Activated CD8-positive, alpha-beta T cell treated with anti-CD3 and anti-CD28 coated beads for 36 hours (primary cell): ENCODE results near the gene ZW10. TPM values are rescaled to one million over a fixed set of nuclear protein-coding genes. Genes with fewer than 3 reads are reported as not detected.

Source experiments
- ATAC-seq: fragments of 200-7000 bp; cut with Tn5 transposase; one replicate; pipeline ENCODE4 v1.10.0; 2021; ENCODE audit warnings: mild to moderate bottlenecking, moderate library complexity
- CTCF ChIA-PET: fragments of 350-600 bp; sonication (Branson Sonifier 250); formaldehyde crosslinking; loops from one replicate; lab custom pipeline; 2021; ENCODE audit warnings: antibody characterized with exemption; lab: Charles Lee
- POLR2A ChIA-PET: fragments of 350-600 bp; sonication (Branson Sonifier 250); formaldehyde crosslinking; loops from one replicate; lab custom pipeline; 2021; ENCODE audit warnings: antibody characterized with exemption; lab: Charles Lee
- DNase-seq: peaks from one replicate; pipeline ENCODE4 v3.0.0-alpha.2; 2020
- H3K27ac Mint-ChIP-seq: one replicate; pipeline ENCODE4 v1.8.0; 2021; ENCODE audit warnings: mild to moderate bottlenecking, mixed read lengths
- H3K27me3 Mint-ChIP-seq: one replicate; pipeline ENCODE4 v1.8.0; 2021; ENCODE audit warnings: mixed read lengths
- H3K36me3 Mint-ChIP-seq: one replicate; pipeline ENCODE4 v1.8.0; 2021; ENCODE audit warnings: low read depth, mixed read lengths
- H3K4me1 Mint-ChIP-seq: one replicate; pipeline ENCODE4 v1.8.0; 2021; ENCODE audit warnings: low read depth, mixed read lengths
- H3K4me3 Mint-ChIP-seq: one replicate; pipeline ENCODE4 v1.8.0; 2021; ENCODE audit warnings: mild to moderate bottlenecking, moderate library complexity, mixed read lengths
- H3K9me3 Mint-ChIP-seq: one replicate; pipeline ENCODE4 v1.8.0; 2021; ENCODE audit warnings: mixed read lengths
- CTCF ChIP-seq: fragments of 200-600 bp; IDR thresholded peaks from one replicate; pipeline ENCODE4 v1.8.0; 2022; ENCODE audit warnings: antibody characterized with exemption, mild to moderate bottlenecking
- intact Hi-C: fragments of 100-400 bp; cut with micrococcal nuclease; formaldehyde crosslinking; loops from one replicate; pipeline ENCODE4 v1.10.0; 2022
- total RNA-seq, 2 experiments: library from RNA; stranded (reverse); gene quantifications; one replicate each; pipeline ENCODE4 v1.2.3, GENCODE V29; 2021

ZW10 gene
- total RNA-seq, 2 experiments from 2014 or later = 15.2 to 15.5 TPM

GRCh38 chr11:113694390-113694789, 79.1 kb downstream of the ZW10 start:
- no peaks in the 10 kb centered on the region for H3K36me3 Mint-ChIP-seq
- DNase-seq (no peak), ATAC-seq (no peak)
- no peaks in the 10 kb centered on the region for H3K4me1 Mint-ChIP-seq
- ChIA-PET POLR2A (no interaction called here), CTCF (no interaction called here)
- no peak overlapping the region for H3K27ac Mint-ChIP-seq
- no peaks in the 10 kb centered on the region for H3K9me3 Mint-ChIP-seq
- no peak overlapping the region for H3K4me3 Mint-ChIP-seq
- TF ChIP-seq CTCF = no peak
- intact Hi-C loops = no loop called here
- H3K27me3 Mint-ChIP-seq = no peaks in the 10 kb centered on the region

GRCh38 chr11:113693030-113693429, 80.5 kb downstream of the ZW10 start:
- intact Hi-C loops = no loop called here
- ChIA-PET CTCF (no interaction called here), POLR2A (no interaction called here)
- Mint-ChIP-seq H3K27ac (no peak overlapping the region), H3K27me3 (no peaks in the 10 kb centered on the region), H3K9me3 (no peaks in the 10 kb centered on the region), H3K4me1 (no peaks in the 10 kb centered on the region), H3K36me3 (no peaks in the 10 kb centered on the region), H3K4me3 (no peak overlapping the region)
- no peak for DNase-seq
- no peak for TF ChIP-seq CTCF
- no peak for ATAC-seq

- H3K4me1 Mint-ChIP-seq = no peaks in the 10 kb centered on the region
- no peak overlapping the region for H3K27ac Mint-ChIP-seq
- no peak overlapping the region for H3K4me3 Mint-ChIP-seq
- CTCF ChIA-PET = no interaction called here
- no peaks in the 10 kb centered on the region for H3K36me3 Mint-ChIP-seq
- no peaks in the 10 kb centered on the region for H3K27me3 Mint-ChIP-seq
- ATAC-seq (no peak), DNase-seq (peak; percentile 28)
- H3K9me3 Mint-ChIP-seq = no peaks in the 10 kb centered on the region
- intact Hi-C loops = no loop called here
- POLR2A ChIA-PET = no interaction called here
- TF ChIP-seq CTCF = peak; percentile 47
Measured at GRCh38 chr11:113690619-113691569, 82.6 kb downstream of the ZW10 start.

GRCh38 chr11:113689768-113690618, 83.5 kb downstream of the ZW10 start:
- no peaks in the 10 kb centered on the region for H3K9me3 Mint-ChIP-seq
- no peaks in the 10 kb centered on the region for H3K27me3 Mint-ChIP-seq
- ChIA-PET POLR2A (no interaction called here), CTCF (no interaction called here)
- DNase-seq (no peak), ATAC-seq (no peak)
- no peak for TF ChIP-seq CTCF
- no peaks in the 10 kb centered on the region for H3K36me3 Mint-ChIP-seq
- no peak overlapping the region for H3K4me3 Mint-ChIP-seq
- no peak overlapping the region for H3K27ac Mint-ChIP-seq
- no peaks in the 10 kb centered on the region for H3K4me1 Mint-ChIP-seq
- intact Hi-C loops = no loop called here
